Glutamatergic neuron (in vitro differentiated cells): Measurements from ENCODE around the gene TANGO6. TPM values are rescaled to one million over a fixed set of nuclear protein-coding genes. Genes with fewer than 3 reads are reported as not detected.
"Not testable (repeated sequence)": the region's sequence is repeated elsewhere in the genome, so short reads cannot be mapped to it uniquely, and the experiment has no call there.

Experiments
- DNase-seq: peaks from one replicate; pipeline ENCODE4 v3.0.0; 2022
- H3K27ac Mint-ChIP-seq: one replicate; pipeline ENCODE4 v1.8.0; 2020; ENCODE audit warnings: mild to moderate bottlenecking, mixed read lengths, inconsistent platforms; ENCODE audit not compliant: unreplicated experiment
- H3K27me3 Mint-ChIP-seq: one replicate; pipeline ENCODE4 v1.8.0; 2020; ENCODE audit warnings: mild to moderate bottlenecking, moderate library complexity, mixed read lengths, inconsistent platforms; ENCODE audit not compliant: unreplicated experiment
- H3K36me3 Mint-ChIP-seq: one replicate; pipeline ENCODE4 v1.8.0; 2020; ENCODE audit warnings: mild to moderate bottlenecking, mixed read lengths, inconsistent platforms; ENCODE audit not compliant: unreplicated experiment
- H3K4me1 Mint-ChIP-seq: one replicate; pipeline ENCODE4 v1.8.0; 2020; ENCODE audit warnings: mild to moderate bottlenecking, low read depth, mixed read lengths, inconsistent platforms; ENCODE audit not compliant: unreplicated experiment
- H3K4me3 Mint-ChIP-seq: one replicate; pipeline ENCODE4 v1.8.0; 2020; ENCODE audit warnings: mild to moderate bottlenecking, mixed read lengths, inconsistent platforms; ENCODE audit not compliant: unreplicated experiment
- H3K9me3 Mint-ChIP-seq: one replicate; pipeline ENCODE4 v1.8.0; 2020; ENCODE audit warnings: mild to moderate bottlenecking, moderate library complexity, mixed read lengths, inconsistent platforms; ENCODE audit not compliant: unreplicated experiment
- total RNA-seq: library from RNA; stranded (reverse); fragmentation: NEBNext Ultra II Directional; extraction: Animal tissue kit (Norgen Biotek cat#: 25700); gene quantifications from one replicate; pipeline ENCODE4 v1.2.1, GENCODE V29; 2021; ENCODE audit not compliant: unreplicated experiment
- TF ChIP-seq, protein P1 (sequence below): fragments of 200-600 bp; sonication (generic); IDR thresholded peaks from one replicate; pipeline ENCODE4 v1.5.0; 2021; ENCODE audit not compliant: partially characterized antibody, unreplicated experiment

Gene TANGO6
- total RNA-seq, 1 donor from 2014 or later: 16.1 TPM

DNA sequence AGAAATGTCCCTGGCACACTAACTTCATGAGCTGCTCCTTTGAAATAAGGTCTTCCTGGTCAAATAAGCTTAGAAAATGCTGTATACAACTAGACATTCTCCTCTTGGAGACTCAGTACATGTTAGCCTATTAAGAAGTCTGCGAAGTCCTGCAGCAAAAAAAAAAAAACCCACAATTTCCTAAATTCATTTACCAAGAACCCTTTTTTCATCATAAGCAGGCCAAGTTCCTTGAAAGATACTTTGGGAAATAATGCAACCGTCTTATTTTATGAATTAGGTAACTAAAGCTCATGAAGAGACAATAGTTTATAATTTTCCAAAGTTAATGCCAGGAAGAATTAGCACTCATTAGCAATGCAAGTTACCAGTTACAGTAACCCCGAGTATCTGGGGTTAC is 213.1 kb downstream of the TANGO6 start:
- H3K36me3 Mint-ChIP-seq: no peaks in the 10 kb centered on the region
- no peaks in the 10 kb centered on the region for H3K4me1 Mint-ChIP-seq
- H3K4me3 Mint-ChIP-seq: no peak overlapping the region
- no peak for DNase-seq
- no peaks in the 10 kb centered on the region for H3K9me3 Mint-ChIP-seq
- H3K27me3 Mint-ChIP-seq: no peaks in the 10 kb centered on the region
- H3K27ac Mint-ChIP-seq: no peak overlapping the region
- TF ChIP-seq, protein P1, sequence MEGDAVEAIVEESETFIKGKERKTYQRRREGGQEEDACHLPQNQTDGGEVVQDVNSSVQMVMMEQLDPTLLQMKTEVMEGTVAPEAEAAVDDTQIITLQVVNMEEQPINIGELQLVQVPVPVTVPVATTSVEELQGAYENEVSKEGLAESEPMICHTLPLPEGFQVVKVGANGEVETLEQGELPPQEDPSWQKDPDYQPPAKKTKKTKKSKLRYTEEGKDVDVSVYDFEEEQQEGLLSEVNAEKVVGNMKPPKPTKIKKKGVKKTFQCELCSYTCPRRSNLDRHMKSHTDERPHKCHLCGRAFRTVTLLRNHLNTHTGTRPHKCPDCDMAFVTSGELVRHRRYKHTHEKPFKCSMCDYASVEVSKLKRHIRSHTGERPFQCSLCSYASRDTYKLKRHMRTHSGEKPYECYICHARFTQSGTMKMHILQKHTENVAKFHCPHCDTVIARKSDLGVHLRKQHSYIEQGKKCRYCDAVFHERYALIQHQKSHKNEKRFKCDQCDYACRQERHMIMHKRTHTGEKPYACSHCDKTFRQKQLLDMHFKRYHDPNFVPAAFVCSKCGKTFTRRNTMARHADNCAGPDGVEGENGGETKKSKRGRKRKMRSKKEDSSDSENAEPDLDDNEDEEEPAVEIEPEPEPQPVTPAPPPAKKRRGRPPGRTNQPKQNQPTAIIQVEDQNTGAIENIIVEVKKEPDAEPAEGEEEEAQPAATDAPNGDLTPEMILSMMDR: no peak

DNA sequence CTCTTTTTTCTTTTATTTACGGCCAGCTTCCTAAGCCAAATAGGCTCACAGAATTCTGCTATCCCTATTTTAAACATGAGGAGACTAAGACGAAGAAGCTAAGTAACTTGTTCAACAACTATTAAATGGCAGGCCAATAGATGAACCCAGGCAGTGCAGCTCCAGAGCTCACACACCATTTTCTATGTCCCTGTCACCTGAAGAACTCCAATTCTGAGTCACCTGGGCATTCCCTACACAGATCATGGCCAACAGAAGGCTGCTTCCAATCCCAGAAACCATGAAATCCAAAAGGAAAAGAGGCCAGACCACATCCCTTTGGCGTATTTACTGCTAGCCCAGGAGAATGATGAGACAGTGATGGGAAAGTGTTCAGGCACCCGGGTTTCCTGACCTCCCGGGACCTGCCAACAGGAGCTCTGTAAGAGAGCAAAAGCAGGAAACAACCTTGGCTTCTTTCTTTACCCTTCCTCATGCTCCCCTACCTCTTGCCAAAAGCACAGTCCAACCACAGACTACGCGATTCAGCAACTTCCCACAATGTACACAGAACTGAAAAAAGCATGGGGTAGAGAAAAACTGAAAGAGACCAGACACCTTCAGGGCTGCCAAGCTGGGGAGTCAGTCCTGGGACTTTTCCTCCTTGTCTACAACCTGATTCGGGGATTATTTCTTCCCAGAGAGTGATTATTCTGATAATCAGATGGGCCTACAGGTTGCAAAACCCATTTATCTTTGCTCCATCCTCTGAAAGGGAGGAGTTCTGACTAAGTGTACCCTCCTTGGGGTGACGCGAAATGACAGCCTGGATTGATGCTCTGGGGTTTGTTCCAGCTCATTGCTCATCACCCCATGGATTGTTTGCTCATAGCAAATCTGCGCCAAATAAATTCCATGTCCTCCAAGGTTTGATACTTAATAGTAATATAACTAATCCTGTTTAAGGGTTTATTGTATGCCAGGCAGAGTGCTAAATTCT is 214.4 kb downstream of the TANGO6 start:
- TF ChIP-seq, protein P1: no peak
- Mint-ChIP-seq H3K4me3 (no peak overlapping the region), H3K27me3 (no peaks in the 10 kb centered on the region), H3K9me3 (no peaks in the 10 kb centered on the region), H3K4me1 (no peaks in the 10 kb centered on the region), H3K27ac (no peak overlapping the region), H3K36me3 (no peaks in the 10 kb centered on the region)
- no peak for DNase-seq

DNA sequence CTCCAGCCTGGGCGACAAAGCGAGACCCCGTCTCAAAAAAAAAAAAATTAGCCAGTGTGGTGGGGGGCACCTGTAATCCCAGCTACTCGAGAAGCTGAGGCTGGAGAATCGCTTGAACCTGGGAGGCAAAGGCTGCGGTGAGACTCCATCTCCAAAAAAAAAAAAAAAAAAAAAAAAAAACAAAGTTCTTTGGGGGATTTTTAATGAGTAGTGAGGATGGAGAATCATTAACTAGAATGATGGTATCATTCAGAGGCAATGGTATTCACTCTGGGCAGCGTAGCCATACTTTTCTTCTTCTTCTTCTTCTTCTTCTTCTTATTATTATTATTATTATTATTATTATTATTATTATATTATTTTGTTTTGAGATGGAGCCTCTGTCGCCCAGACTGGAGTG is 220.2 kb downstream of the TANGO6 start:
- not testable (repeated sequence) for H3K9me3 Mint-ChIP-seq, H3K27ac Mint-ChIP-seq, H3K4me3 Mint-ChIP-seq, H3K27me3 Mint-ChIP-seq, DNase-seq, H3K36me3 Mint-ChIP-seq, H3K4me1 Mint-ChIP-seq

DNA sequence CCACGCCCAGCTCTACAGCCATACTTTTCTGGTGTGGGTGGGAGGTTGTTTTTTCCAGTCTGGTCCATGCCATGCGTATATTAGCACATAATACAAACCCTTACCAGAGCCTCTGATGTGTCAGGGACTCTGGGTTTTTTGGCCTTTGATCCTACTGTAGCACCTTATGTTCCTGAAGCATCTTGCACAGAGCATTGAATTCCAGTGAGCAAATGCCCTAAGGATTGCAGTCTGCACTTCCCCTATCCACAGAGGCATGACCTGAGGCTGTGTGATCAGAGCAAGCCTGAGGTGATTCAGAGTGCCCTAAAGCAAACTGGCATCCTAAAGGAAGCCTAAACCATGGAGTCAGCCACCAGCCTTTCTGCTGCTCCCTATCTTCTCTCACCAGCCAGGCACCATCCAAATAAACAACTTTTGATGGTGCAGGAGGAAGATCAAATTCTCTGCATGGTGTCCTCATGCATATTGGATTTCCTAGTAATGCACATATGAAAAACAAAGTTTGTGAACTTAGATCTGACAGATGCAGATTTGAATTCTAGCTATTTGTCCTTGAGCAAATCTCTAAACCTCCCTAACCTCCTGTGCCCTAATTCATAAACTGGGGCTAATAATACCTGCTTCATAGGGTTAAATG is 220.9 kb downstream of the TANGO6 start:
- no peaks in the 10 kb centered on the region for H3K36me3 Mint-ChIP-seq
- H3K27me3 Mint-ChIP-seq: no peaks in the 10 kb centered on the region
- H3K4me3 Mint-ChIP-seq: no peak overlapping the region
- TF ChIP-seq, protein P1: no peak
- peaks cover 7% of the 10 kb centered on the region for H3K4me1 Mint-ChIP-seq
- DNase-seq: no peak
- no peak overlapping the region for H3K27ac Mint-ChIP-seq
- peaks cover 2% of the 10 kb centered on the region for H3K9me3 Mint-ChIP-seq

DNA sequence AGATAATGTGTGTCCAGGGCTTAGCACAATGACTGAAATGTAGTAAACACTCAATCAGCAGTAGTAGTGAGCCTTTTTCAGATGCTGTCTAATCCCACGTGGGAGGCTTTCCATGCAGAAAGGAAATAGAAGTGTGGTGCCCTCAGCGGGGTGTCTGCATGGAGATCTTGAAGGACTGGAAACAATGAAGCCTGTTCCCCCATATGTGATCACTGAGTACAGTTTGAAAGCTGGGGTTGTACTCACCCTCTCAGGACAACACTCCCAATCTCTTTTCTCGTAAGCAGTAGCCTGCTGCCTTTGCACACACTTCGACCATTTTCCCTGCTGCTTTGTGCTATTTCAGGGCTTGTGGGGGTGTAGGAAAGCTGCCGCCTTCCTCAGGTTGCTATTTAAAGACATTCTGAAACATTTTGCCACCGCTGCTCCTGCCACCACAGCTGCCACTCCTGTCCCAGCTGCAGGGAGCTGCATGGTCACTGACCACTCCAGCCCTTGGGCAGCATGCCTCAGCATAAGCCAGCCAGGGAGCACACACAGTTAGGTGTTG is 221.5 kb downstream of the TANGO6 start:
- Mint-ChIP-seq H3K4me1 (peaks cover 7% of the 10 kb centered on the region), H3K4me3 (no peak overlapping the region), H3K9me3 (peaks cover 2% of the 10 kb centered on the region), H3K27ac (no peak overlapping the region), H3K36me3 (no peaks in the 10 kb centered on the region), H3K27me3 (no peaks in the 10 kb centered on the region)
- TF ChIP-seq, protein P1: no peak
- DNase-seq: no peak
